Epithelial cell of esophagus (primary cell): Measurements from ENCODE around the gene TMEM269.
"Not testable (repeated sequence)": the region's sequence is repeated elsewhere in the genome, so short reads cannot be mapped to it uniquely, and the experiment has no call there.

ENCODE experiments used
- DNase-seq: peaks from one replicate; pipeline ENCODE4 v3.0.0; 2010; ENCODE audit warnings: low read depth
- H3K4me3 ChIP-seq: 2 replicates; pipeline ENCODE4 v1.5.1; 2011; ENCODE audit warnings: mild to moderate bottlenecking, low read length, control low read depth
- TF ChIP-seq, protein P1 (sequence below): IDR thresholded peaks from 2 replicates; pipeline ENCODE4 v1.5.1; 2011; ENCODE audit warnings: low read depth, mild to moderate bottlenecking, low read length, control low read depth, inconsistent platforms; ENCODE audit not compliant: insufficient read depth; ENCODE audit errors: missing control alignments

TMEM269 gene

DNA sequence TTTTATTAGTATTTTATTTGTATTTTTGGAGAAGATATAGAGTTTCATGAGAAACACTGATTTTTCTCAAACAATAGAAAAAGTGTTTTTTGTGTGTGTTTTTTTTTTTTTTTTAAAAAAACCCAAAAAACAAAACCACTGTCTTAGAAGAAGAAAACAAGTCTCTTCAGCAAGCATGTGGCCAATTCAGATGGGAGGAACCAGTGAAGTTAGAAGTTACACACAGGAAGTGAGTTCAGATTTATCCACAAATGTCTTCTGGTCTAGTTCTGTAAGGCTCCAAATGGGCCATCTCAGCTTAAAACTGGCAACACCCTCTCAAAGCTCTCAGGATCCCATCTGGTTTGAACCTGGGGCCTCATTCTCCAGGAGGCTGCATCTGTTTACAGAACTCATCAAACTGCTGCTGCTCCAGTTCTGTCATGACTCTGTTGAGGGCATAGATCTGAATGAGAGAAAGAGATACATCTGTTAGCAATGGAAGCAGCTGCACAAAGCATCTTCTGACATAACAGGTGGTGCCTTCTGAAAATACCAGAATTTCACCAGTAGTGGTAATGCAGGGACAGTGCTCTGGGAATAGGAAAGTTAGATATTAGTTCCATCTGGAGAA, 22.4 kb downstream of the TMEM269 start:
- TF ChIP-seq, protein P1, sequence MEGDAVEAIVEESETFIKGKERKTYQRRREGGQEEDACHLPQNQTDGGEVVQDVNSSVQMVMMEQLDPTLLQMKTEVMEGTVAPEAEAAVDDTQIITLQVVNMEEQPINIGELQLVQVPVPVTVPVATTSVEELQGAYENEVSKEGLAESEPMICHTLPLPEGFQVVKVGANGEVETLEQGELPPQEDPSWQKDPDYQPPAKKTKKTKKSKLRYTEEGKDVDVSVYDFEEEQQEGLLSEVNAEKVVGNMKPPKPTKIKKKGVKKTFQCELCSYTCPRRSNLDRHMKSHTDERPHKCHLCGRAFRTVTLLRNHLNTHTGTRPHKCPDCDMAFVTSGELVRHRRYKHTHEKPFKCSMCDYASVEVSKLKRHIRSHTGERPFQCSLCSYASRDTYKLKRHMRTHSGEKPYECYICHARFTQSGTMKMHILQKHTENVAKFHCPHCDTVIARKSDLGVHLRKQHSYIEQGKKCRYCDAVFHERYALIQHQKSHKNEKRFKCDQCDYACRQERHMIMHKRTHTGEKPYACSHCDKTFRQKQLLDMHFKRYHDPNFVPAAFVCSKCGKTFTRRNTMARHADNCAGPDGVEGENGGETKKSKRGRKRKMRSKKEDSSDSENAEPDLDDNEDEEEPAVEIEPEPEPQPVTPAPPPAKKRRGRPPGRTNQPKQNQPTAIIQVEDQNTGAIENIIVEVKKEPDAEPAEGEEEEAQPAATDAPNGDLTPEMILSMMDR, result no peak
- no peak overlapping the region for H3K4me3 ChIP-seq
- DNase-seq, result no peak

DNA sequence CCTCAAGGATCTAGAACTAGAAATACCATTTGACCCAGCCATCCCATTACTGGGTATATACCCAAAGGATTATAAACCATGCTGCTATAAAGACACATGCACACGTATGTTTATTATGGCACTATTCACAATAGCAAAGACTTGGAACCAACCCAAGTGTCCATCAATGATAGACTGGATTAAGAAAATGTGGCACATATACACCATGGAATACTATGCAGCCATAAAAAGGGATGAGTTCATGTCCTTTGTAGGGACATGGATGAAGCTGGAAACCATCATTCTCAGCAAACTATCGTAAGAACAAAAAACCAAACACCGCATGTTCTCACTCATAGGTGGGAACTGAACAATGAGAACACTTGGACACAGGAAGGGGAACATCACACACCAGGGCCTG, 30.0 kb downstream of the TMEM269 start:
- H3K4me3 ChIP-seq, DNase-seq: not testable (repeated sequence)

DNA sequence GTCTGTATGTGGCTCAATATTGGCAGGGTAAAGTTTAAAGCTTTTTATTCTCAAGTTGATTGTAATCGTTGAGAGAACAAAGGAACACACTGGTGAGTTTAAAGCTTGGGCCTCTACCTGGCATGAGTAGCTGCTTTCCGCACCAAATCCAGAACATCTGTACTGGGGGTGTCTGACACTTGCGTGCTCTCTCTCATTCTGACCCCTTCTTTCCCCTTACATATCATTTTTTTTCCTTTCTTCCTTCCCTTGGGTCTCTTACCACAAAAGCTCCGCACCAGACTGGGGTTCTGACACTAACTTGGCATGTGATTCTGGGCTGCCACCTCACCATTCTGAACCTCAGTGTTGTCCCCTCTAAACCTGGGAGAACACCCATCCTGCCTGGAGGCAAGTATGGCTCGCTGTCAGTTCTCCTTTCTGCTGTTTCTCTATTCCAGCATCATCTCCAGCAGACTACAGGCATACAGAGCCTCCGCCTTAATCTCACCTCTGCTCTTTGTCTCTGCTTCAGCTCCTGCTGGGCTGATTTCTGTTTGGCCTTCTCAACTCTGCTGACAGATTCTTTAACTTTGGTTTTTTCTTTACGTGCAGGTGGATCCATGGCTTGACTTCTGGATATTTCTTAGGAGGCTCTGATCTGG, 31.3 kb downstream of the TMEM269 start:
- peak; percentile 5 for DNase-seq
- H3K4me3 ChIP-seq, result peak overlapping the region; percentile 71
- TF ChIP-seq, protein P1, result no peak

DNA sequence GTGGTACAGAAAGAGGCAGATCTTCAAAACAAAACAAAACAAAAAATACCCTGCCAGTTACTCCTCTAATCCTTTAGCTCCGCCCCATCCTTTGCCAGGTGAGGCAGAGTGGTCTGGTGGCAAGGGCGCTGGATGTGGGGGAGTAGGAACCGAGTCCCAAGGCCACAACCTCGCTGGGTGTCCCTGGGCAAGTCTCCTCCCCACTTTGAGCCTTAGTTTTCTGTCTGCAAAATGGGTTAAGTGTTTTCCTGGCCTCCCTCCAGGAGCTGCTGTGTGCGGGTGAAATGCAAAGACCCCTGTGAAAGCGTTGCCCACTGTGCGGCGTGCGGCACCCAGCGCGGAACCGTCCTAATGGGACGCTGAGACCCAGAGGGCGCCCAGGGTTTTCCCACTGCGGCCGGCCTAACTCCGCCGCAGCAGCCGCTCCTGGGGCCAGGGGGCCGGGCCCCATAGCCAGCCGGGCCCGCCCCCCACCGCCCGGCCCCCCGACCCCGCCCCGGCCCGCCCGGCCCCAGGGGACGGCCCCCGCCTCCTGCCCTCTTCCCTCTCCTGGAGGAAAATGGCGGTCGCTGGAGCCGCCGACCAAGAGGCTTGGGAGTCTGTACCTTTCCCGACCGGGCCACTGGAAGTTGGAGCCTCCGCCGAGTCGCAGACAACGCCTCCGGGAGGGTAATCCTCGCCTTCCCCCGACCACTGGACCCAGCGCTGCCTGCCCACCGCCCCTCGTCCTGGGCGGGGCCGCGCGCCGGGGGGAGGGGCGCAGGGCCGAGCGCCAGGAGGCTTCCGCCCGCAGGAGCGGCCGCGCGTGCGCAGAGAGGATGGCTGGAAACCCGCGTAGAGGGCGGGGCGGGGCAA, 32.0 kb downstream of the TMEM269 start, which contains the start of the genes ERMAP and SVBP:
ERMAP (plus strand) TSS at position 538 of the 855 bp plus-strand sequence. CDS start 13,327 bp downstream, outside the sequence.
SVBP (minus strand) TSS at position 813 of the 855 bp plus-strand sequence. CDS start 853 bp downstream, outside the sequence.
- DNase-seq, result peak; percentile 86
- peak within 1 kb of the TSS; percentile 71 for H3K4me3 ChIP-seq
- TF ChIP-seq, protein P1, result no peak

DNA sequence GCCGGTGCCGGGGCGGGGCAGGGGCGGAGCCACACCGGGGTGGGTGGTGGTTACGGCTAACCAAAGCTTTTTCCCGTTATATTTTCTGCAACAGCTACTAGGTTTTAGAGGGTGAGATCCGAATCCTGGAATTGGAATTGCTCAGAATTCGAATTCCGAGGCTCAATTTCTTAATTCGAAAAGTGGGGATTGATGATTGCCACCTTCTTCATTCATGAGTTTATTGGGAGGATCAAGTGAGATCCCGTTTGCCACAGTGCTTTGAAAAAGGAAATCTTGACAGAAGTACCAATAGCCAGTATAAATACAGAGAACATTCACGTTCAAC, 32.6 kb downstream of the TMEM269 start:
- no peak for DNase-seq
- TF ChIP-seq, protein P1, result no peak
- peak overlapping the region; percentile 32 for H3K4me3 ChIP-seq

DNA sequence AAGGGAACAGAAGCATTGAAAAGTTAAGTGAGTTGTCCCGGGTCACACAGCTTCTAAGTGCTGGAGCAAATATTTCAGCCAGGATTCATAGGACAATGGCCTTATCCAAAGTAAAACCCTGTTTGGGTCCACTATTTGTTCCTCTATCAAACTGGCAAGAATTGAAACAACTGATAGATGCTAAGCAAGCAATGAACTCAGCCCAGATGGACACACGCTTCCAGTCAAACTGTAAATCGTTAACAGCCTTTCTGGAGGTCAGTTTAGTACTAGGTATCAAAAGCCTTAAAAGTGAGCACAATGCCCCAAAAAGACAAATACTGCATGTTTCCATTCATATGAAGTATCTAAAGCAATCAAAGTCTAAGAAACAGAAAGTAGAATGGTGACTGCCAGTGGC, 33.2 kb downstream of the TMEM269 start:
- H3K4me3 ChIP-seq, result no peak overlapping the region
- no peak for DNase-seq
- TF ChIP-seq, protein P1, result no peak

DNA sequence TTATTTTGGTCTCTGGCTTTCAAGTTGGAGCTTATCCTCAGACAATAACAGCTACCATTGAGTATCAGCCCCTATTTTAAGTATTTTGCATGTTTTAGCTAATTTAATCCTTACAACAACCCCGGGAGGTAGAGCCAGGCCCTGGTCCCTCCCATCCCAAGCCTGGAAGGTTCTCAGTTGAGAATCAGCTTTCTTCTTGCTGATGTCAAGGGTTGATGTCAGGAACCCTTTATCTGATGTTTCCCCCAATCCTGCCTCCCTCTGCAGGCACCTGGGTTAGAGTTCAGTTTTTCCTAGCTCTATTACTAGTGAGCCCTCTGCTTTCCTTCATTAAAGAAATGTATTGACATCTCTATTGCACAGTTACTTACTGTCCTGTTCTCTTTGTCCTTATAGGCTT, 36.0 kb downstream of the TMEM269 start:
- DNase-seq, result no peak
- no peak overlapping the region for H3K4me3 ChIP-seq
- TF ChIP-seq, protein P1, result no peak
